Measurements from ENCODE around the gene ACTL10. TPM values are rescaled to one million over a fixed set of nuclear protein-coding genes. Genes with fewer than 3 reads are reported as not detected.

ACTL10 gene
- total RNA-seq, 4 donors from 2014 or later: 0.51 to 0.75 (median 0.66) TPM; not detected in 1

DNA sequence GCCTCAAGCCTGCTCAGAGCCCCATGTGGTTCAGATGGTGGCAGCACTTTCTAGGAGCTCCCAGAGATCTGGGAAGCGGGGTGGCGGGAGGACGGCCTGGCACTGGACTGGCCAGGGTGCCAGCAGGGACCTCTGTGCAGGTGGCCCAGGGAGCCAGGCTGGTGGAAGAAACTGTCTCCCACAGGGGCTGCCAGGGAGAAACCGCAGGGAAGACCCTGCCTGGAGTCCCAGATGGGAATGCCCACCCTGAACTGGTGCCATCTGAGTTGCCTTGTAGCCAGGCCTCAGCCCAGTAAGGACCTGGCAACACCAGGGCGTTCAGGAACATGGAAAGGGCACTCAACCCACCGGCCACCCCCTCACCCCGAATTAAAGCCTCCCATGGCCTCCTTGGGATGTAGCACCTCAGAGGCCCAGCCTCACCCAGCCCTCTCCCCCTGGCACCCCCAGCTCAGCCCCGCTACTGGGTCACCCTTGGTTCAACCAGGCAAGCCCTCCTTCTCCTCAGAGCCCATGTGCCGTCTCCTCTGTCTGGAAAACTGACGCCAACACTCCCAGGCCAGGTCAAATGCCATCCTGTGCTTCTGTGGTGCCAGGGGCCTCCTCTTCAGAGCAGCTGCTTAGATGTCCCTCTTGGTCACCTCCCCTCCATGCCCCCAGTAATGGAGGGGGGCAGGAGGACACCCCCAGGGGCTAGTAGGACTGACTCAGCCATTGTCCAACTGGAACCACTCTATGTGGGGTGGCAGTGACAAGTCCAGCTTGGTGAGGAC, 10.5 kb upstream of the ACTL10 start:
- TF ChIP-seq, protein P1, sequence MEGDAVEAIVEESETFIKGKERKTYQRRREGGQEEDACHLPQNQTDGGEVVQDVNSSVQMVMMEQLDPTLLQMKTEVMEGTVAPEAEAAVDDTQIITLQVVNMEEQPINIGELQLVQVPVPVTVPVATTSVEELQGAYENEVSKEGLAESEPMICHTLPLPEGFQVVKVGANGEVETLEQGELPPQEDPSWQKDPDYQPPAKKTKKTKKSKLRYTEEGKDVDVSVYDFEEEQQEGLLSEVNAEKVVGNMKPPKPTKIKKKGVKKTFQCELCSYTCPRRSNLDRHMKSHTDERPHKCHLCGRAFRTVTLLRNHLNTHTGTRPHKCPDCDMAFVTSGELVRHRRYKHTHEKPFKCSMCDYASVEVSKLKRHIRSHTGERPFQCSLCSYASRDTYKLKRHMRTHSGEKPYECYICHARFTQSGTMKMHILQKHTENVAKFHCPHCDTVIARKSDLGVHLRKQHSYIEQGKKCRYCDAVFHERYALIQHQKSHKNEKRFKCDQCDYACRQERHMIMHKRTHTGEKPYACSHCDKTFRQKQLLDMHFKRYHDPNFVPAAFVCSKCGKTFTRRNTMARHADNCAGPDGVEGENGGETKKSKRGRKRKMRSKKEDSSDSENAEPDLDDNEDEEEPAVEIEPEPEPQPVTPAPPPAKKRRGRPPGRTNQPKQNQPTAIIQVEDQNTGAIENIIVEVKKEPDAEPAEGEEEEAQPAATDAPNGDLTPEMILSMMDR (IDR thresholded peaks at IDR 0.05; ENCODE audit: low read depth): no peak

DNA sequence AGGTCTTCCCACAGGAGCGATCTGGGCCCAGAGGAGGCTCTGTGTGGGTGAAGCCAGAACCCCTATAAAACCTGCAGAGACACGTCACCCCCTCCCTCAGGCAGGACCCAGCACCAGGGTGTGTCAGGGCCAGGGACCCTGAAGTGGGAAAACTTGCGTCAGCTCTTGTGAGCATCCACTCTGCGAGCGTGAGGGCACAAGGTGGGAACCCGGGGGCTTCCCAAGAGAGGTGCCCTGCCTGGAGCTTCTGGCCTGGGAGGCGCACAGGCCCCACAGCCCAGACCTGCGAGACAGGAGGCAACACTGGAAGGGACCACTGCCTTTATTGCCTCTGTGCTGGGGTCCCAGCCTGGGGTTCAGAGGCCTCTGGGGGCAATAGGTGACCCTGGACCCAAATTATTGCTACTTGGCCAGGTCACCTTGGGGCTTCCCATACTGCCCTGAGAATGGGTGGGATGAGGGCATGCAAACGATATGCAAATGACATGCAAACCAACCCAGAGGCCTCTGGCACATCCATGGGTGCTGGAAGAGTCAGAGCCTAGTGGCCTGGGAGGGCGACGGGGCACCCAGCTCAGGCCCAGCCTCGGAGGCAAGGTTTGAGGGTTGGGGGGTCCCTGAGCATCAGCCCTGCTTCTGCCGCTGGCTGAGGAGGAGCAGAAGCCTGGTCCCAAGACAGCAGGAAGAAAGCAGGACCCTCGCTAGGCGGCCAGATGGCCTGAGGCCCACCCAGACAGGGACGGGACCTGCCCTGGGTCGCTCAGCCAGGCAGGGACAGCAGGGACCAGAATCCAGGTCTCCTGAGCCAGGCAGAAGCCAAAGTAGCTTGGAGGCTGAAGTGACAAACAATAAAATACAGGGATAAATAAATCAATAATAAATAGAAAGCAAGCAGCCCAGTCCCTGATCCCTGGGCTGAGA, 9.7 kb upstream of the ACTL10 start:
- TF ChIP-seq, protein P1 (IDR thresholded peaks at IDR 0.05; ENCODE audit: low read depth): no peak

DNA sequence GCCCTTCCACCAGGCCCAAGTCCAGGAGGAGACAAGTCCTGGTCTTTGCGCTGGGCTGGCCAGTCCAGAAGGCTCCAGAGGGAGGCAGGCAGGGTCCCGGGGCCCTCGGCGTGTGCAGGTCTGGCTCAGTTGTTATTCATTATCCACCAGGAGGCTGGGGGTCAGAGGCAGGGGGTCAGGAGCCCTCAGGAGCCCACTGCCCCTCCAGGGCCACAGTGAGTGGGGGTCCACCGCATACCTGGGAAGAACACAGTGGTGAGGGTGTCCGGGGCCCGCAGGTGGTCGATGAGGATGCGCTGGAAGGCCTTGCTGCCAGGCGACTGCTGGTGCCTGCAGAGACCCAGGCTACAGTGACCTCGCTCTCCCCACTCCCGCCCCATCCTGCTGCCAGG, 9.0 kb upstream of the ACTL10 start:
- TF ChIP-seq, protein P1 (IDR thresholded peaks at IDR 0.05; ENCODE audit: low read depth): no peak

DNA sequence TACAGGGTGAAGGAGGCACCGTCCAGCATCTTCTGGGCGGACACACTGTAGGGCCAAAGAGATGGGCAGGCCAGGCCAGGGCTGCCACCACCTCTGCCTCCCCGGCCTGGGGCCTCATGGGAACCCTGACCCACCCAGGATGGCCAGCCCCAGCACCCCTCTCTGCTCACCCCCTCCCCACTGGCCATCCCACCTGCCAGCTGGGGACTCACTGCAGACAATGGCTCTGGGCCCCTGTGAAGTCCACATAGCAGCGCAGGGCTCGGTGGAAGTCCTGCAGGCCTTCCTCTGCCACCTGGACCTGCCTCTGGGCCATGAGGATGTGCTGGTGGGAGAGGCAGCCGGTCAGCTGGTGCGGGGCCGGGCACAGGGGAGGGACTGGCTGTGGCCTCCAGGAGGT, 8.2 kb upstream of the ACTL10 start:
- TF ChIP-seq, protein P1 (IDR thresholded peaks at IDR 0.05; ENCODE audit: low read depth): no peak

DNA sequence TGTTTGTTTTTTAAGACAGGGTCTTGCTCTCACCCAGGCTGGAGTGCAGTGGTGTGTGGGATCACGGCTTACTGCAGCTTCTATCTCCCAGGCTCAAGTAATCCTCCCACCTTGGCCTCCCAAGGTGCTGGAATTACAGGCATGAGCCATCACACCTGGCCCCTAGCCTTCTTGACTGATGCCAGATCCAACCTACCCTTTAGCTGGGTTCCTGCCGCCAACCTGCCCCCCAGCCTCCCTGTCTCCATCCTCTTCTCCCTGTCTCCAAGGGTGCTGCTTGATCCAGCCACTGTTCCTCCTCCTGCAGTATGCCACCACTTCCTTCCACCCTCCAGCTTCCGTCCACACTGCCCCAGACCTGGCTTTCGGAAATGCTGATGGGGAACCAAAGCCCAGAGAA, 7.8 kb upstream of the ACTL10 start:
- TF ChIP-seq, protein P1 (IDR thresholded peaks at IDR 0.05; ENCODE audit: low read depth): no peak

DNA sequence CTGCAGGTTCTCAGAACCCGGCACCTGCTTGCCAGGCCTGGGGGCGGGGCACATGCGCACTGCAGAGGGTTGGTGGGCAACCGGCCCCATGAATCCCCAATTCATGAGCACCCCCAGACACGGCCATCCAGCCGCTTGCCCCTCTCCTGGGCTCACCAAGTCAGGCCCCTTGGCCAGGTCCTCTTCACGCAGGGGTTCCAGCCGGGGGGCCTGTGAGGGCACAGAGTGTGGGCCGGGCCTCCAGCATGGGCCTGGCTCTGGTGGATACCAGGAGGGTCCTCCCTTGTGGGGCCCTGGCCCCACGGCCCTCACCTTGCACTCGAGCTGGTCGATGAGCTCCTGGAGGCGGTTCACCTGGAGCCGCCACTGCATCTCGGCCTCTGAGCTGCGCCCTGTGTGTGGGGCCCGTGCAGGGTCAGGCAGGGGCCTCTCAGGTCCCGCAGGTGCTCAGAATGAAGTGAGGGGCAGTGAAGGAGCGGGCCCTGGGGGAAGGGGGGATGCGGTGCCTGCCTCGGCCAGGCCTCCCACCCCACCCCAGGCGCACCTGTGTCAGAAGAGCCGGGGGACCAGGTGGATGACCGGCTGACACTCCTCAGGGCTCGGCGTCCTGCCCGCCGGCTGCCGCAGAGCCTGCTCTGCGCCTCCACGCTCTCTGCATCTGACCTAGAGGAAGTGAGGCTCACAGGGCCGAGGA, 7.3 kb upstream of the ACTL10 start:
- TF ChIP-seq, protein P1 (IDR thresholded peaks at IDR 0.05; ENCODE audit: low read depth): no peak
